GM10266 (cell line): ENCODE results near the gene USP32.
"Not testable (repeated sequence)": the region's sequence is repeated elsewhere in the genome, so short reads cannot be mapped to it uniquely, and the experiment has no call there.

Experiments used
- DNase-seq: peaks from one replicate; pipeline ENCODE4 v3.0.0; 2012; ENCODE audit errors: extremely low spot score
- TF ChIP-seq, protein P1 (sequence below): IDR thresholded peaks from 2 replicates; pipeline ENCODE4 v1.5.1; 2012; ENCODE audit warnings: mild to moderate bottlenecking, low read depth; ENCODE audit not compliant: control insufficient read depth, insufficient read depth; ENCODE audit errors: missing control alignments

USP32 gene

DNA sequence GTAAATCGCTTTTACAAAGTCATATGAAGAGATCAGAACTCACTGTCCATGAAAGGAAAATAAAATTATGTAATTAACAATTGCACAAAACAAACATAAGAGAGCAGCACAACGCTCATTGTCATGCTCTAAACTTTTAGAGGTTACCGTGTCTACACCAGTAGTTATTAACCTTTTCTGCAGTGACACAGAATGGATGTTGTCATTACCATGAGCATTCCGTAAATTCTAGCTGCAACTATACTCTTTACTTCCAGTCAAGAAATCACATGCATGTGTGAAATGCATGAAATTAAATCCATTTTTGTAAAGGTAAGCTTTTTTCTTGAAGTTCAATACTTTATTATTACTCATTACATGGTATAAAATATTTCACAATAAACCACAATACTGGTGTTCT, 38.2 kb downstream of the USP32 start:
- TF ChIP-seq, protein P1, sequence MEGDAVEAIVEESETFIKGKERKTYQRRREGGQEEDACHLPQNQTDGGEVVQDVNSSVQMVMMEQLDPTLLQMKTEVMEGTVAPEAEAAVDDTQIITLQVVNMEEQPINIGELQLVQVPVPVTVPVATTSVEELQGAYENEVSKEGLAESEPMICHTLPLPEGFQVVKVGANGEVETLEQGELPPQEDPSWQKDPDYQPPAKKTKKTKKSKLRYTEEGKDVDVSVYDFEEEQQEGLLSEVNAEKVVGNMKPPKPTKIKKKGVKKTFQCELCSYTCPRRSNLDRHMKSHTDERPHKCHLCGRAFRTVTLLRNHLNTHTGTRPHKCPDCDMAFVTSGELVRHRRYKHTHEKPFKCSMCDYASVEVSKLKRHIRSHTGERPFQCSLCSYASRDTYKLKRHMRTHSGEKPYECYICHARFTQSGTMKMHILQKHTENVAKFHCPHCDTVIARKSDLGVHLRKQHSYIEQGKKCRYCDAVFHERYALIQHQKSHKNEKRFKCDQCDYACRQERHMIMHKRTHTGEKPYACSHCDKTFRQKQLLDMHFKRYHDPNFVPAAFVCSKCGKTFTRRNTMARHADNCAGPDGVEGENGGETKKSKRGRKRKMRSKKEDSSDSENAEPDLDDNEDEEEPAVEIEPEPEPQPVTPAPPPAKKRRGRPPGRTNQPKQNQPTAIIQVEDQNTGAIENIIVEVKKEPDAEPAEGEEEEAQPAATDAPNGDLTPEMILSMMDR: no peak
- no peak for DNase-seq

DNA sequence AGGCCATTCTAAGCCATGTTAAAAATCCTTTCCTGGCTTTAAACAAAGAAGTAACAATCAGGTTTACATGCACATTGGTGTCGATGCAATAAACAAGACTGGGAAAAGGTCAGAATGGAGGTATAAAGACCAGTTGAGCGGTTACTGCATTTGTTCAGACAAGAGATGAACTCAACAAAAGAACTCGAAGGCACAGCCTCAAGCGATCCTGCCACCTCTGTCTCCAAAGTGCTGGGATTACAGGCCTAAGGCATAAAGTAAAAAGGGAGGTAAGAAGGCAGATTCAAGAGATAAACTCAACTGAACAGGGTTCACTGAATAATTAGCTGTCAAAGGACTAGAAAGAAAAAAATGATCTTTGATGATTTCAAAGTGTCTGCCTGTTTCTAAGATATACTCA, 39.4 kb downstream of the USP32 start:
- no peak for DNase-seq
- TF ChIP-seq, protein P1: no peak

DNA sequence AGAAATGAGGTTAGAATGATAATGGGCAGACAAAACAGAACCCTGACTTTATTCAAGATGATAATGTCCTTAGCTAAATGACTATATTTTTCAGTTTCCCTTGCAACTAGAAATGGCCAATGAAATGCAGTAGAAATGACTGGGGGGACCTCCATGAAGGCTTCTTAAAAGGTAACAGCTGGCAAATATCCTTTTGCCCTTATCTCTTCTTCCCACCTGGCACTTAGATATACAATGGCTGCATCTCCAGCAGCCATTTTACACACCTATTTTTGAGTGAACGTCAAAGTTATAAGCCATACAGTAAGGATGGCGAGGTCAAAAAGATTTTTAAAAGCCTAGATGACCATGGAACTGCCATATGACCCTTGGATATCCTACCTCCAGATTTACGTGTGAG, 39.9 kb downstream of the USP32 start:
- TF ChIP-seq, protein P1: no peak
- DNase-seq: no peak

DNA sequence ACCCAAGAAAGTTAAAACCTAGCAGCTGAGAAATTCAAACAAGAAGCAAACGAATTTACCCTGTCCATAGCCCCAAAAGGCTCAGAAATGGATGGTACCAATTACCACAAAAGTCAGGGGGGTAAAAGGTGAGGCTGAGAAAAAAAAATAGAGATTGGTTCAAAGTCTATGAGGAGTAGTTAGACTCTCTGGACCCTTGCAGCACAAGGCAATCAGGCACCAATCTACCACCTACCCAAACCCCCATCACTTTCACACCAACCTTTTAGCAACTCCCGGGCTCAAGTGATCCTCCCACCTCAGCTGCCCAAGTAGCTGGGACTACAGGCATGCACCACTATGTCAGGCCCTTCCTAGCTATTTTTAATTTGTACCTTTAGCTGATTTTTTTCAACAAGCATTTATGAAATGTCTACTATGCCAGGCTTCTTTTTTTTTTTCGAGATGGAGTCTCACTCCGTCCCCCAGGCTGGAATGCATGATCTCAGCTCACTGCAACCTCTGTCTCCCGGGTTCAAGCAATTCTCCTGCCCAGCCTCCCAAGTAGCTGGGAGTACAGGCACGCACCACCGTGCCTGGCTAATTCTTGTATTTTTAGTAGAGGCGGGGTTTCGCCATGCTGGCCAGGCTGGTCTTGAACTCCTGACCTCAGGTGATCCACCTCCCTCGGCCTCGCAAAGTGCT, 40.8 kb downstream of the USP32 start:
- no peak for DNase-seq
- TF ChIP-seq, protein P1: no peak

DNA sequence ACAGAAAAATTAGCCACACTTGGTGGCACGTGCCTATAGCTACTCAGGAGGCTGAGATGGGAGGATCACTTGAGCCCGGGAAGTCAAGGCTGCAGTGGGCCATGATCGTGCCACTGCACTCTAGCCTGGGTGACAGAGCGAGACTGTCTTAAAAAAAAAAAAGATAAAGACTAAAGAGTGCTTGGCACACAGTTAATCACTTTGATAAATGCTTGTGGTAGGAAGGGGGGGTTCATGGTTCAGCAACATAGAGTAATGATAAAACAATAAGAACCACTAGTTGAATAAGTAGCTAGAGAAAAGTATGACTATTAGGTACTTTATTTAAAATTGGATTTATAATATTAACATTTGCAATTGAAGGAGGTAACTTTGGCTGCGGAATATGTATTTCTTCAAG, 43.3 kb downstream of the USP32 start:
- no peak for DNase-seq
- TF ChIP-seq, protein P1: no peak

DNA sequence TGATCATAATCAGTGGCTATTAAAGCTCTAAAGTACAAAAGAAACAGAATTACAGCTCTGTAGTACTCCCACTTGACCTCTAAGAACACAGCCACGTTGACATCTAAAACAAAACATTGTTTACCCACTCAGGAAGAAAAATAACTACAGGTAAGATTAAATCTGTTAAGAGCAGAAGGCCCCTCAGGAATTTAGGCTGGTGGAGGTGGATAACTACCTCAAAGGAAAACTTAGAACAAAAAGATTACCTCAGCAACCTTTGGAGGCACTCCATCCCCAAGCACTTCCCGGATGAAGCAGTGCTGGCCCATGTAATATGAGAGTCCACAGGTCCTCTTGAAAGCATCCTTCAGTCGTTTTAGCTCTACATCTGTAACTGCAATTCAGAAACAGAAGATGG, 46.7 kb downstream of the USP32 start:
- TF ChIP-seq, protein P1: no peak
- DNase-seq: no peak

DNA sequence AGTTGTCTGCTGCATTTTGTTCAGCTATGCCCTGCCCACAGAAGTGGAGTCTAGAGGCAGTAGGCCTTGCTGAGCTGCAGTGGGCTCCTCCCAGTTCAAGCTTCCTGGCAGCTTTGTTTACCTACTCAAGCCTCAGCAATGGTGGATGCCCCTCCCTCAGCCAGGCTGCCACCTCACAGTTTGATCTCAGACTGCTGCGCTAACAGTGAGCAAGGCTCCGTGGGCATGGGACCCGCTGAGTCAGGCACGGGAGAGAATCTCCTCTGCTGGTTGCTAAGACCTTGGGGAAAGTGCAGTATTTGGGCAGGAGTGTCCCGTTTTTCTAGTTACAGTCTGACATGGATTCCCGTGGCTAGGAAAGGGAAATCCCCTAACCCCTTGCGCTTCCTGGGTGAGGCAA, 49.4 kb downstream of the USP32 start:
- DNase-seq: not testable (repeated sequence)

DNA sequence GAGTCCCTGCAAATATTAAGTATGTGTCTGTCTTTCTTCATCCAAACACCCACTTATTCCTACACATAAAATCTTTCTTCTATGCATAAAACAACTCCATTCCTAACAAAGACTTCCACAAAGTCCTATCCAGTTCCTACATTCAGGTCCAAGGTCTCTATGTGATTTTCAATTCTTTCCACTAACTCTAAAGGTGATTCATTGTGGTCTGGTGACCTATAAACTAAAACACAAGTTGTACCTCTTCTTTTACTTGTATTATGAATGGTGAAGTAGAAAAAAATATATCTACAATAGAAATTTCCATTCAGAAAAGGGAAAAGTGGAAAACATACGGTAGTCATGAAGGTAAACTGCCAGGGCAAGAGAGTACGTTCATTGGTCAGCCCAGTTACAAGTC, 56.6 kb downstream of the USP32 start:
- TF ChIP-seq, protein P1: no peak
- DNase-seq: no peak
